Measurements from ENCODE around the gene PRTFDC1. TPM values are rescaled to one million over a fixed set of nuclear protein-coding genes. Genes with fewer than 3 reads are reported as not detected.
A peak's percentile ranks its signal among the peaks of the same experiment; 100 is the strongest.

PRTFDC1 gene, protein sequence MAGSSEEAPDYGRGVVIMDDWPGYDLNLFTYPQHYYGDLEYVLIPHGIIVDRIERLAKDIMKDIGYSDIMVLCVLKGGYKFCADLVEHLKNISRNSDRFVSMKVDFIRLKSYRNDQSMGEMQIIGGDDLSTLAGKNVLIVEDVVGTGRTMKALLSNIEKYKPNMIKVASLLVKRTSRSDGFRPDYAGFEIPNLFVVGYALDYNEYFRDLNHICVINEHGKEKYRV
- total RNA-seq: 1 to 10 TPM; 1.2 to 1.9 (median 1.4) TPM
- 2.7 TPM for total RNA-seq (2013)

DNA sequence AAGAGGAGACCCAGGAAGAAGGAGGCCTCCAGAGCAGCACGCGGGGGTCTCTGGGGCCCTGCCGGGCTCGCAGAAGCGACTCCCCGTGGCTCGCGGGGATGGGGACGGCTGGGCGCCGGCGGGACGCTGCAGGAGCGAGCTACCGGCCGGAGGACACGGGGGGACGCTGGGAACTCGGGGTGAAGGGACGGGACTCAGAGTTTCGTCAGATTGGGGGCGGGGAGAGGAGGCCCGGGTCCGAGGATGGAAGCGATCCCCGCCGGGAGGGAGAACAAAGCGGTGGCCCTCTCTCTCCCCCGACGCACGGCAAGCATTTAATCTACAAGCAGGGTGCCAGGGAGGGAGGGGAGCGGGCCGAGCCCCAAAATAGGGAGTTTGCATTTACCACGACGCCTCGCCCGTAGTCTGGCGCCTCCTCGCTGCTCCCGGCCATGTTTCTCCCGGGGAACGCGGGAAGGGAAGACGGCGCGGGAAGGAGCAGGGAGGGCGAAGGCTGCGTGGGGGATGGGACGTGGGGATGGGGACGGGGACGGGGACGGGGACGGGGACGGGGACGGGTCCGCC is at the start of gene PRTFDC1:
Gene PRTFDC1, minus strand, starts transcription at position 464 of the 564 bp plus-strand sequence. Its CDS starts 31 bp downstream, at position 433.
- DNase-seq: peak; percentile 17 to 59
- Histone ChIP-seq H3K27me3 (ENCODE audit: control insufficient read depth, insufficient read depth, low read length) (no peaks in the 10 kb centered on the region), H3K4me3 (ENCODE audit: low read length) (peak within 1 kb of the TSS; percentile 75), H3K4me1 (ENCODE audit: control insufficient read depth, insufficient read depth, low read length) (peaks cover 14% of the 10 kb centered on the region), H3K36me3 (ENCODE audit: control insufficient read depth, insufficient read depth, low read length) (no peaks in the 10 kb centered on the region), H3K9me3 (ENCODE audit: control insufficient read depth, insufficient read depth, low read length) (no peaks in the 10 kb centered on the region), H3K27ac (ENCODE audit: low read length) (no peak within 1 kb of the TSS)
- Mint-ChIP-seq H3K36me3 (no peaks in the 10 kb centered on the region), H3K4me1 (peaks cover 6 to 9% of the 10 kb centered on the region in 2 donors), H3K4me3 (peak within 1 kb of the TSS; percentile 86), H3K9me3 (no peaks in the 10 kb centered on the region), H3K27me3 (ENCODE audit: low read depth in 2 of 2) (no peaks in the 10 kb centered on the region), H3K27ac (peak within 1 kb of the TSS; percentile 6 to 27)
- TF ChIP-seq, protein P1, sequence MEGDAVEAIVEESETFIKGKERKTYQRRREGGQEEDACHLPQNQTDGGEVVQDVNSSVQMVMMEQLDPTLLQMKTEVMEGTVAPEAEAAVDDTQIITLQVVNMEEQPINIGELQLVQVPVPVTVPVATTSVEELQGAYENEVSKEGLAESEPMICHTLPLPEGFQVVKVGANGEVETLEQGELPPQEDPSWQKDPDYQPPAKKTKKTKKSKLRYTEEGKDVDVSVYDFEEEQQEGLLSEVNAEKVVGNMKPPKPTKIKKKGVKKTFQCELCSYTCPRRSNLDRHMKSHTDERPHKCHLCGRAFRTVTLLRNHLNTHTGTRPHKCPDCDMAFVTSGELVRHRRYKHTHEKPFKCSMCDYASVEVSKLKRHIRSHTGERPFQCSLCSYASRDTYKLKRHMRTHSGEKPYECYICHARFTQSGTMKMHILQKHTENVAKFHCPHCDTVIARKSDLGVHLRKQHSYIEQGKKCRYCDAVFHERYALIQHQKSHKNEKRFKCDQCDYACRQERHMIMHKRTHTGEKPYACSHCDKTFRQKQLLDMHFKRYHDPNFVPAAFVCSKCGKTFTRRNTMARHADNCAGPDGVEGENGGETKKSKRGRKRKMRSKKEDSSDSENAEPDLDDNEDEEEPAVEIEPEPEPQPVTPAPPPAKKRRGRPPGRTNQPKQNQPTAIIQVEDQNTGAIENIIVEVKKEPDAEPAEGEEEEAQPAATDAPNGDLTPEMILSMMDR (IDR thresholded peaks at IDR 0.05): no peak
- 3% methylated on average over 56 of the region's 56 CpGs for WGBS (ENCODE audit: insufficient coverage)
- ATAC-seq: peak; percentile 42 to 59 (median 50)
- intact Hi-C loops (cut with micrococcal nuclease): loop anchor here (1.0 to 5.0 kb wide), 3 partner anchors 65 to 309 kb away; partner anchors contain the start of gene ARHGAP21

DNA sequence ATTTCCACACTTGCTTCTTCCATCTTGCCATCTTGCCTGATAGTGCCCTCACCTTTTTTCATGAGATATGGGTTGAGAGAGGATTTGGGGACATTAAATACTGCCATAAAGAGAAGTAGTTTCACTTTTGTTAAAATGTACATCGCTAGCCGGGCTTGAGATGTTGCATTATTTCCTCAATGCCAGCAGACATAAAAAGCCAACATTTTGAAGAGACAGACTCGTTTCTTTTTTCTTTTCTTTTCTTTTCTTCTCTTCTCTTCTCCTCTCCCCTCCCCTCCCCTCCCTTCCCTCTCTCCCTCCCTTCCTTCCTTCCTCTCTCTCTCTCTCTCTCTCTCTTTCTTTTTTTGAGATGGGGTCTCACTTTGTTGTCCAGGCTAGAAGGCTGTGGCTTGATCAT is 45.6 kb upstream of the PRTFDC1 start:
- H3K36me3 ChIP-seq (ENCODE audit: control insufficient read depth, insufficient read depth, low read length): no peaks in the 10 kb centered on the region
- H3K4me1 Mint-ChIP-seq: no peaks in the 10 kb centered on the region
- H3K27ac ChIP-seq (ENCODE audit: low read length): no peak overlapping the region
- H3K9me3 Mint-ChIP-seq: no peaks in the 10 kb centered on the region
- peaks cover 10 to 15% of the 10 kb centered on the region in 2 donors for H3K27me3 Mint-ChIP-seq (ENCODE audit: low read depth in 2 of 2)
- H3K27me3 ChIP-seq (ENCODE audit: control insufficient read depth, insufficient read depth, low read length): no peaks in the 10 kb centered on the region
- ATAC-seq: no peak
- H3K27ac Mint-ChIP-seq: no peak overlapping the region
- H3K4me1 ChIP-seq (ENCODE audit: control insufficient read depth, insufficient read depth, low read length): no peaks in the 10 kb centered on the region
- H3K4me3 Mint-ChIP-seq: no peak overlapping the region
- TF ChIP-seq, protein P1 (IDR thresholded peaks at IDR 0.05): no peak
- peaks cover 14% of the 10 kb centered on the region for H3K36me3 Mint-ChIP-seq
- intact Hi-C loops (cut with micrococcal nuclease): no loop called here
- WGBS (ENCODE audit: insufficient coverage): 86% methylated on average over 3 of the region's 3 CpGs
- H3K9me3 ChIP-seq (ENCODE audit: control insufficient read depth, insufficient read depth, low read length): no peaks in the 10 kb centered on the region
- no peak for DNase-seq
- no peak overlapping the region for H3K4me3 ChIP-seq (ENCODE audit: low read length)

DNA sequence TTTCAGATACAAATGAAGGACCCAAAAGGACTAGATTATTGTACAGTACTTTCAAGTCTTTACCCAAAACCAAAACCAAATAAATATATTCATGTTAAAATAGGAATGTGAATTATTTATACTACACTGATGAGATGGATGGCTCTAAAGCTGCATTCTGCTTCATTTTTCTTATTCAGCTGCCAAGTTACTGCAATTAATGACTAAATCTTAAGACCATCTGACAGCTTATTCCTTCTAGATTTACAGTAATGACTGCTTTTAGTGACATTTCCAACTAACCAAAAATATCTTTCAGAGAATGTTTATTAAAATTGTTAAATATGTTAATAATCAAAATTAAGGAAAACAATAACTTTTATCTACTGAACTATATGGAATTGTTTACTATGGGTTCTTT is 42.7 kb upstream of the PRTFDC1 start:
- H3K36me3 Mint-ChIP-seq: no peaks in the 10 kb centered on the region
- Histone ChIP-seq H3K27me3 (ENCODE audit: control insufficient read depth, insufficient read depth, low read length) (no peaks in the 10 kb centered on the region), H3K4me3 (ENCODE audit: low read length) (no peak overlapping the region), H3K36me3 (ENCODE audit: control insufficient read depth, insufficient read depth, low read length) (no peaks in the 10 kb centered on the region), H3K4me1 (ENCODE audit: control insufficient read depth, insufficient read depth, low read length) (no peaks in the 10 kb centered on the region), H3K9me3 (ENCODE audit: control insufficient read depth, insufficient read depth, low read length) (no peaks in the 10 kb centered on the region), H3K27ac (ENCODE audit: low read length) (no peak overlapping the region)
- DNase-seq: no peak
- H3K27ac Mint-ChIP-seq: no peak overlapping the region
- no peak overlapping the region for H3K4me3 Mint-ChIP-seq
- TF ChIP-seq, protein P1 (IDR thresholded peaks at IDR 0.05): no peak
- intact Hi-C loops (cut with micrococcal nuclease): no loop called here
- H3K9me3 Mint-ChIP-seq: no peaks in the 10 kb centered on the region
- no peaks in the 10 kb centered on the region for H3K4me1 Mint-ChIP-seq
- no peak for ATAC-seq
- peaks cover 0 to 3% of the 10 kb centered on the region in 2 donors for H3K27me3 Mint-ChIP-seq (ENCODE audit: low read depth in 2 of 2)

All from natural killer cell (primary cell).